H1 (cell line): ENCODE results near the gene TEX11. TPM values are rescaled to one million over a fixed set of nuclear protein-coding genes. Genes with fewer than 3 reads are reported as not detected.

Source experiments
- ASH2L ChIP-seq: fragments of 200-600, 300-600 bp; sonication (generic); IDR thresholded peaks from one replicate; pipeline ENCODE4 v1.7.1; 2017; ENCODE audit warnings: low read length
- BCL11A ChIP-seq, 2 experiments: IDR thresholded peaks; one replicate each; pipeline ENCODE4 v1.6.1; 2011; ENCODE audit warnings: low read depth in 2 of 2, low read length in 2 of 2, mild to moderate bottlenecking in 2 of 2
- CHD7 ChIP-seq: fragments of 300-600 bp; sonication (generic); IDR thresholded peaks from 2 replicates; pipeline ENCODE4 v1.7.1; 2012; ENCODE audit warnings: low read length, moderate library complexity, mild to moderate bottlenecking, inconsistent platforms; ENCODE audit not compliant: insufficient replicate concordance
- CTBP2 ChIP-seq: IDR thresholded peaks from 2 replicates; pipeline ENCODE4 v1.7.0; 2011; ENCODE audit warnings: borderline replicate concordance, mild to moderate bottlenecking, moderate library complexity, mixed read lengths, low read length; ENCODE audit not compliant: insufficient read depth, insufficient read length
- EZH2 ChIP-seq: fragments of 200-600 bp; sonication (generic); IDR thresholded peaks from 2 replicates; pipeline ENCODE4 v1.7.1; 2012; ENCODE audit warnings: low read depth, mild to moderate bottlenecking, moderate library complexity, low read length, inconsistent platforms; ENCODE audit not compliant: severe bottlenecking
- NRF1 ChIP-seq: IDR thresholded peaks from 2 replicates; pipeline ENCODE4 v1.6.1; 2011; ENCODE audit warnings: mild to moderate bottlenecking, low read depth, low read length, improper control_type of control experiment
- SIN3A ChIP-seq, 2 experiments: IDR thresholded peaks in 1 of 2; conservative IDR thresholded peaks in 1 of 2; 2 replicates each; pipeline ENCODE4 v1.6.1; 2011 to 2012; ENCODE audit warnings: low read length in 2 of 2, improper control_type of control experiment in 1 of 2, low read depth in 1 of 2, mild to moderate bottlenecking in 1 of 2
- SP1 ChIP-seq: IDR thresholded peaks from 2 replicates; pipeline ENCODE4 v1.6.1; 2011; ENCODE audit warnings: low read depth, low read length
- SRF ChIP-seq: IDR thresholded peaks from 2 replicates; pipeline ENCODE4 v1.6.1; 2011; ENCODE audit warnings: mild to moderate bottlenecking, low read depth, low read length, moderate library complexity
- USF2 ChIP-seq: IDR thresholded peaks from 2 replicates; pipeline ENCODE4 v1.6.1; 2011; ENCODE audit warnings: low read length, improper control_type of control experiment
- YY1 ChIP-seq: IDR thresholded peaks from 2 replicates; pipeline ENCODE4 v1.6.1; 2011; ENCODE audit warnings: low read depth, mild to moderate bottlenecking, low read length
- polyA plus RNA-seq, 7 experiments: library from polyadenylated mRNA; depleted of rRNA in 3 of 7; stranded (reverse) in 5 of 7; unstranded in 2 of 7; fragments of >200 nt in 5 of 7; fragments of 200-250 nt in 2 of 7; gene quantifications; 1 replicate in 5 of 7; 2 replicates in 1 of 7; 4 replicates in 1 of 7; pipeline versions ENCODE4 v1.2.1 to v1.2.3, GENCODE V29; 2011 to 2013; ENCODE audit warnings: missing spikeins in 2 of 7, mixed read lengths in 2 of 7
- total RNA-seq: library from RNA; stranded (reverse); fragmentation: NEBNext Ultra II Directional; extraction: Animal tissue kit (Norgen Biotek cat#: 25700); gene quantifications from 2 replicates; pipeline ENCODE4 v1.2.1, GENCODE V29; 2021

The TEX11 gene
- total and polyA plus RNA-seq, 2 of the 8 experiments (the other 6 are each of a cell fraction or from before 2014, with no cell fraction given), result 0.11 to 0.74 TPM

- TF ChIP-seq CHD7 (no peak), SRF (no peak), NRF1 (no peak), CTBP2 (no peak), SP1 (no peak), USF2 (no peak), BCL11A (IDR thresholded peaks at IDR 0.05; ENCODE audit: low read depth in 2 of 2, low read length in 2 of 2) (no peak), SIN3A (conservative IDR thresholded peaks at IDR 0.05 in 1 of 2, IDR thresholded peaks at IDR 0.05 in 1 of 2; ENCODE audit: low read depth in 1 of 2, low read length in 2 of 2) (no peak), EZH2 (no peak), YY1 (no peak), ASH2L (no peak)
Observed at GRCh38 chrX:70720721-70721120, 187.8 kb downstream of the TEX11 start (continued).
